Activated CD8-positive, alpha-beta T cell treated with anti-CD3 and anti-CD28 coated beads for 36 hours (primary cell): Measurements from ENCODE around the gene ERMAP. TPM values are rescaled to one million over a fixed set of nuclear protein-coding genes. Genes with fewer than 3 reads are reported as not detected.

Experiments
- ATAC-seq: fragments of 200-7000 bp; cut with Tn5 transposase; one replicate; pipeline ENCODE4 v1.10.0; 2021; ENCODE audit warnings: mild to moderate bottlenecking, moderate library complexity
- CTCF ChIA-PET: fragments of 350-600 bp; sonication (Branson Sonifier 250); formaldehyde crosslinking; loops from one replicate; lab custom pipeline; 2021; ENCODE audit warnings: antibody characterized with exemption; lab: Charles Lee
- POLR2A ChIA-PET: fragments of 350-600 bp; sonication (Branson Sonifier 250); formaldehyde crosslinking; loops from one replicate; lab custom pipeline; 2021; ENCODE audit warnings: antibody characterized with exemption; lab: Charles Lee
- DNase-seq: peaks from one replicate; pipeline ENCODE4 v3.0.0-alpha.2; 2020
- H3K27ac Mint-ChIP-seq: one replicate; pipeline ENCODE4 v1.8.0; 2021; ENCODE audit warnings: mild to moderate bottlenecking, mixed read lengths
- H3K27me3 Mint-ChIP-seq: one replicate; pipeline ENCODE4 v1.8.0; 2021; ENCODE audit warnings: mixed read lengths
- H3K36me3 Mint-ChIP-seq: one replicate; pipeline ENCODE4 v1.8.0; 2021; ENCODE audit warnings: low read depth, mixed read lengths
- H3K4me1 Mint-ChIP-seq: one replicate; pipeline ENCODE4 v1.8.0; 2021; ENCODE audit warnings: low read depth, mixed read lengths
- H3K4me3 Mint-ChIP-seq: one replicate; pipeline ENCODE4 v1.8.0; 2021; ENCODE audit warnings: mild to moderate bottlenecking, moderate library complexity, mixed read lengths
- H3K9me3 Mint-ChIP-seq: one replicate; pipeline ENCODE4 v1.8.0; 2021; ENCODE audit warnings: mixed read lengths
- CTCF ChIP-seq: fragments of 200-600 bp; IDR thresholded peaks from one replicate; pipeline ENCODE4 v1.8.0; 2022; ENCODE audit warnings: antibody characterized with exemption, mild to moderate bottlenecking
- intact Hi-C: fragments of 100-400 bp; cut with micrococcal nuclease; formaldehyde crosslinking; loops from one replicate; pipeline ENCODE4 v1.10.0; 2022
- total RNA-seq, 2 experiments: library from RNA; stranded (reverse); gene quantifications; one replicate each; pipeline ENCODE4 v1.2.3, GENCODE V29; 2021

Gene ERMAP
- total RNA-seq, 2 experiments from 2014 or later = 3.9 to 4.4 TPM

DNA sequence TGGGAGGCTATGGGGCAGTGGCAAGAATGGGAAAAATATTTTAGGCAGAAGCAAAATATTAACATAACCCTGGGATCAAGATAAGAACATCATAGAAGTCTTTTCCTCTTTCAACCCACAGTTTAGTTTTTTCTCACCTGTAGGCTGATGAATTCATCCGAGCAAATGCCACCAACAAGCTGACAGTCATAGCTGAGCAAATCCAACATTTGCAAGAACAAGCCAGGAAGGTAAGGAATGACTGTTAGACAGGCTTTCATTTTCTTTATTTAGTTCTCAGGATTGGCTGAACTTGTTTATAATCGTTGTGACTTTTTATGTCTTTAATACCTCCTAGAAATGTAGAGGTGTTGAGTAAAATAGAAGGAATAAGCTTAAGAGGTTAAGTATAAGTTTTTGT is 43.5 kb upstream of the ERMAP start:
- H3K4me3 Mint-ChIP-seq = no peak overlapping the region
- H3K27me3 Mint-ChIP-seq = no peaks in the 10 kb centered on the region
- H3K36me3 Mint-ChIP-seq = peaks cover 54% of the 10 kb centered on the region
- CTCF ChIA-PET = interaction anchor here (0.8 to 1.3 kb wide), 2 partner anchors 140 to 150 kb away, joined by 3 read pairs; no protein-coding TSS in a partner anchor
- POLR2A ChIA-PET = no interaction called here
- peaks cover 38% of the 10 kb centered on the region for H3K4me1 Mint-ChIP-seq
- no peaks in the 10 kb centered on the region for H3K9me3 Mint-ChIP-seq
- H3K27ac Mint-ChIP-seq = peak overlapping the region; percentile 58
- intact Hi-C loops = no loop called here
- TF ChIP-seq CTCF = no peak
- DNase-seq (no peak), ATAC-seq (no peak)

DNA sequence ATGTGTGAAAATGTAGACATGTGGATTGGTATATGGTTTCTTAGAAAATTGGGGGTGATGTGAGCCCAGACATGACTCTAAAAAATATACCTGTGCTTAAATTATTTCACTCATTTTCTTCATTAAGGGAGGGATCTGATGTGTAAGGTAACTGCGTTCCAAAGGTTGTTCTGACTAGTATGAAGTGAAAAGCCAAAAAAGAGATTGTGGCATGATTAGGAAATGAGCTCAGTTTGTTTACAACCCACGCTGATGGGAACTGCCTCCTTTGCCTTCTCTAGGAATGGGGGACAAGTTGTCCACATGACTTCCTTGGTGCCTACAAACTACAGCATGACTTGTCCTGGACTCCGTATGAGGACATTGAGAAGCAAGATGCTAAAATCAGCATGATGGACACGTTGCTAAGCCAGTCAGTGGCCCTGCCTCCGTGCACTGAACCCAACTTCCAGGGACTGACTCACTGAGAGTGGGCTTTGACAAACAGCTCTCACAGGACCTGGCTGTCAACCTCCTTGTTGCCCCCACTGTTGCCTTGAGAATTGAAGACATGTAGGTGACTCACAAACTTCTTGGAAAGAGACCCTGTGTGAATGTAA is 41.9 kb upstream of the ERMAP start:
- Mint-ChIP-seq H3K9me3 (no peaks in the 10 kb centered on the region), H3K4me3 (no peak overlapping the region), H3K27ac (peak overlapping the region; percentile 12), H3K4me1 (peaks cover 38% of the 10 kb centered on the region), H3K36me3 (peaks cover 56% of the 10 kb centered on the region), H3K27me3 (no peaks in the 10 kb centered on the region)
- intact Hi-C loops = no loop called here
- peak; percentile 14 for DNase-seq
- no peak for ATAC-seq
- CTCF ChIA-PET = interaction anchor here (0.7 kb wide), 1 partner anchor 17 kb away, joined by 3 read pairs; no protein-coding TSS in a partner anchor
- TF ChIP-seq CTCF = no peak
- POLR2A ChIA-PET = no interaction called here

GRCh38 chr1:42776502-42776901 is 40.4 kb upstream of the ERMAP start:
- Mint-ChIP-seq H3K4me3 (no peak overlapping the region), H3K36me3 (peaks cover 57% of the 10 kb centered on the region), H3K27me3 (no peaks in the 10 kb centered on the region), H3K9me3 (no peaks in the 10 kb centered on the region), H3K4me1 (peaks cover 33% of the 10 kb centered on the region), H3K27ac (no peak overlapping the region)
- ATAC-seq = no peak
- intact Hi-C loops = no loop called here
- no peak for DNase-seq
- CTCF ChIA-PET = interaction anchor here (1.2 to 3.7 kb wide), 6 partner anchors 9 to 300 kb away, joined by 3 to 41 read pairs (median 6); partner anchors contain the start of genes C1orf50 and P3H1
- POLR2A ChIA-PET = interaction anchor here (0.6 to 1.2 kb wide), 3 partner anchors 137 to 928 kb away, joined by 3 read pairs; no protein-coding TSS in a partner anchor
- TF ChIP-seq CTCF = no peak

DNA sequence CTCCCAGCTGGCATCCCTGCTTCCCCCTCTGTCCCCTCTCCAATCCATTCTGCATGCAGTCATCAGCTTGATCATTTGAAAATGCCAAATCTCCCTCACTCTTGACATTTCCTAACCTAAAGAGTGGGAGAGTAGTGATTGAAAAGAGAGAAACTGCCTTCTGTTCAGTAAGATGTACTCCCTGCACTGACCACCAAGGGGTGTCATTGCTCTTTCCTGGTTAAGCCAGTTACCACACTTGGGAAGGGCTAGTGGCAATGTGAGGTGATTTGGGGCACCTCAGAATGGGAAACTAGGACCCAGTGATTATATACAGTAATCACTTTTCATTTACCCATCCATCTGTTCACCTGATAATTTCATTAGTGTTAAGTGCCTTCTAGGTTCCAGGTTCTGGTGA is 39.1 kb upstream of the ERMAP start:
- TF ChIP-seq CTCF = peak; percentile 76
- Mint-ChIP-seq H3K4me1 (peaks cover 28% of the 10 kb centered on the region), H3K27ac (no peak overlapping the region), H3K36me3 (peaks cover 59% of the 10 kb centered on the region), H3K4me3 (no peak overlapping the region), H3K27me3 (no peaks in the 10 kb centered on the region), H3K9me3 (no peaks in the 10 kb centered on the region)
- DNase-seq (peak; percentile 56), ATAC-seq (peak; percentile 82)
- CTCF ChIA-PET = interaction anchor here (0.5 to 3.7 kb wide), 23 partner anchors 10 to 299 kb away, joined by 3 to 41 read pairs (median 5); partner anchors contain the start of genes C1orf50, ERMAP, P3H1 and SVBP
- intact Hi-C loops = no loop called here
- POLR2A ChIA-PET = no interaction called here

DNA sequence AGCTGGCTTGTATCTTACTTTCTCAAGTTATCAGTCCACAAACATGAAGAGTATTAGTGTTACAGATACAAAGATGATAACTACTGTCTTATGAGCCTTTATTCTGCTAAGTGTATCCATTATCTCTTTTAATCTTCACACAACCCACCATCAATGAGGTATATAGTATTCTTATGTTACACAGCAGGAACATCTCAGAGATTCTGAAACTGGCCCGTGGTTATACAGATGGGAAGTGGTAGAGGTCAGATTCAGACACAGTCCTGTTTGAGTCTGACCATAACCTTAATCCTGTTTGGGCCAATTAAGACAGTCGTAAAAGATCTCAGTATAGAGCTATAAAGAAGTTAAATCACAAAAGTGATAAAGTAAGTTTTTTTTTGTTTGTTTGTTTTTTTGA is 37.2 kb upstream of the ERMAP start:
- DNase-seq (no peak), ATAC-seq (no peak)
- no peak for TF ChIP-seq CTCF
- ChIA-PET CTCF (interaction anchor here (0.6 to 1.5 kb wide), 6 partner anchors 68 to 578 kb away, joined by 3 to 8 read pairs (median 3); no protein-coding TSS in a partner anchor), POLR2A (interaction anchor here (0.7 to 1.9 kb wide), 4 partner anchors 12 to 45 kb away, joined by 3 to 7 read pairs (median 3); partner anchors contain the start of genes C1orf50 and P3H1)
- H3K4me1 Mint-ChIP-seq = peaks cover 19% of the 10 kb centered on the region
- no peaks in the 10 kb centered on the region for H3K27me3 Mint-ChIP-seq
- intact Hi-C loops = no loop called here
- H3K4me3 Mint-ChIP-seq = no peak overlapping the region
- peaks cover 60% of the 10 kb centered on the region for H3K36me3 Mint-ChIP-seq
- no peaks in the 10 kb centered on the region for H3K9me3 Mint-ChIP-seq
- peak overlapping the region; percentile 27 for H3K27ac Mint-ChIP-seq
